NCI-H1105 treated with DMSO at 0.1 percent for 48 hours (cell line): ENCODE measurements around the gene CUBN.
A peak's percentile ranks its signal among the peaks of the same experiment; 100 is the strongest.

Source experiments
- DNase-seq: peaks from one replicate; lab custom pipeline; 2025; lab: John Stamatoyannopoulos, UW

The CUBN gene

GRCh38 chr10:16916496-16916895, 213.1 kb downstream of the CUBN start:
- no peak for DNase-seq

GRCh38 chr10:16915300-16915699, 214.3 kb downstream of the CUBN start:
- DNase-seq: no peak

GRCh38 chr10:16913266-16913665, 216.3 kb downstream of the CUBN start:
- no peak for DNase-seq

DNA sequence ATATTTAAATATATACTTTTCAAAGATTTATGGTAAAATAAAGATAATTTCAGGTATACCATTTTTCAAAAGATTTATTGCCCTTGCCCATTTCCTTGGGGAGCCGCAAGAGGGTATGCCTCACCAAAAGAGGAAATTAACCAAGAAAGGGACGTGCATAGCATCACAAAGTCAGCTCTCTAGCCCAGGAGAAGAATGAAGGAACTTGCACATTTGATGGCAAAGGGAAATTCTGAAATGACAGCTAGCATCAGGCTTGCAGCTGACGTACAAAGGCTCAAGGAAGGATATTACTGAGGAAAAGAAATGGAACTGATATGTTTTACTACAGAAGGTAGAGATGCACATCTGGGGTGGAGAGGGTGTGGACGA, 218.8 kb downstream of the CUBN start:
- DNase-seq: no peak

DNA sequence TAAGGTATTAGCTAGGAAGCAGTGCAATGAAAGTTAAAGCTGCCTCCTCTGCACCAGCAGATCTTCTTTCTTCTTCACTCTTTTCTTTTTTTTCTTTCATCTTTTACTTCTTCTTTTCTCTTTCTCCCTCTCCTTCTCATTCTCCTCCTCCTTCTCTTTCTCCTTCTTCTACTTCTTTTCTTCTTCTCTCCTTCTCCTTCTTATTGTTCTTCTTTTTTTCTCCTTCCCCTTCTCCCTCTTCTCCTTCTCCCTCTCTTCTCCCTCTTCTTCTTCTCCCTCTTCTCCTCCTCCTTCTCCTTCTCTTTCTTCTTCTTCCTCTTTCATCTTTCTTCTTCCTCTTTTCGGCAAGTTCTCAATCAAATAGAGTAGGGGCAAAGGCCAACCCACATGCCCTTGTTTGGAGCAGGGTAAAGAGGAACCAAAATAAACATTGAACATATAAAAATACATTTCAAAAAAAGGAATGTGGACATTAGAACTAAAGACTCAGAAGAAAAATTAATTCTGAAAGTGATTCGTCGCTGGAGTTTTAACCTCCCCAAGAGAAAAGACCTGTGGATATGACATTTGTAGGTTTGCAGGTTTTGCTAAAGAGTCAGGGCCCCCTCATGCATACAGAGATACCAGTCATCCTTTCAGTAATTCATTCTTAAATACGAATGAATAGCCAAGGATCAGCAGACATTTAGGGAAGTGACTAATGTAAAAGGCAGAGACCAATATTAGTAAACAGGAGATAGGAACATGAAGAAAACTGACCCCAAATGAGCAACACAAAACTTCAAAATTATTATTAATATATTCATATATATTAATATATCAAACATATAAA, 219.4 kb downstream of the CUBN start:
- DNase-seq: no peak

DNA sequence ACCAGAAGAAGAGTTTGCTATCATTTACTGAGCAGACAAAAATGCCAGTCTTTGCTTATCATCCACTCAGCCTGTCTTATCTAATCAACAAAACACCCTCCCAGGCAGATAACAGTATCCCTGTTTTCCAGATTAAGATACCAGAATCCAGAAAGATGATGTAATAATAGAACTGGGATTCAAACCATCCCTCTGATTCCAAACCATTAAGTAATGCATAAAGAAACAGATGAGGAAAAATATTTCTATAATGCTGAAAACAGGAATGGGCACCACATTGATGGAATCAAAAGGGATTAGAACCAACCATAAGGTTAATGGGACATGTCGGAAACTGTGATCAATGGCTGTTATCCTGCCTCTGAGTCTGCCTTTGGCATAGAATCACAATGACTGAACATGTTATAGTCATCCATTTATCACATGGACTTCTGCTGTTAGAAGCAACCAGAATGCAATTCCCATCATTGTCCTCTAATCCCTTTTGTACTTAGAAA, 220.3 kb downstream of the CUBN start:
- no peak for DNase-seq

- no peak for DNase-seq
These were observed 221.9 kb downstream of the CUBN start for GRCh38 chr10:16907687-16908086.

DNA sequence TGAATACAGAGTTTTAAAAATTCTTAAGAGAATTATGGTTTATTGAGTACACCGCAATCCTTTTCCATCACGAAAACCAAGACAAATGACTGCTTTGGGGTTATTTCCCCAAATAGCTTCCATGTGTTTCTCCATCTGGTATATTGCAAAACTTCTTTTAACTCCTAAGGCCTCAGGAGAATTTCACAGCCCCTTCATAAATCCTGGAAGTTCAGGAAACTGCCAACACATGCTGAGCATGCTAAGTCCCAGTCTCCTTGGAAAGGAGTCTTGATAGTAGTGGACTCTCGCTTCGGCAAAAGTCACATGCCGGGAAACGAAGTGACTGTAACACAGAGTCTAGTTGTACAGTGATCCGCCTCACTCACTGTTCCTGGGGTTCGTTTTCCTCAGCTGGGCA, 224.3 kb downstream of the CUBN start:
- no peak for DNase-seq

- no peak for DNase-seq
These were observed 225.0 kb downstream of the CUBN start for GRCh38 chr10:16904639-16905061.

DNA sequence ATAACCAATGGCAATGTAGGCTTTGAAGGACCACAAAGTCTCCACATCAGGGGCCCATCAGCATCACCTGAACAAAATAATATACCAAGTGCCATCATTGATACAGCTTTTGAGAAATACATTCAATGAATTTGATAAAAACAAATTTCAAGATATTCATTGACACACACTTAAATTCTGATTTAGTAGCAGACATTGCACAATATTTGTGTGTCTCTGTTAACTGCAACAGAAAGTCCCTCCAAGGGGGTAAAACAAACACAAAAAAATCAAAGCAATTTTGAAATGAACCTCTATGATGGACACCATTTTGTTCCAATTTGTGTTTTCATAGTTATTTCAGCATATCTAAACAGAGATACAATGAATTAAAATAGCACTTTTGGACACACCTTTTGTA, 225.6 kb downstream of the CUBN start:
- no peak for DNase-seq

DNA sequence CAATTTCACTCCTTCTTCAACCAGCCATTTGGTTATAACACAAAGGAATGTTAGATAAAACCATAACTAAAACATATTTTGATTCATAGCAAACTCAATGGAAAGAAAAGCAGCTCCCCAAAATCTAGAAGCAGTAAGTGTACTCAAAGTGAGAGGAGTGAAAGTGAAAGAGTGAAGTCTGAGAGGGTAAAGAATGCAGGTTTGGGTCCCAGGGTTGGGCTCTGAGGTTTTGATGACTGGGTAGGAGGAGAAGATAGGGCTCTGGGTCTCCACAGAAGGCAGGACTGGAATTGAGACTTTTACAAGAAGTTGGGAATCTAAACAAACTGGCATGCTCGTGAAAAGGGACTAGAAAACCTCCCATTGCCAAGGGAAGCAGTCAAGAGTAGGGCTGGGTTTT, 227.0 kb downstream of the CUBN start:
- no peak for DNase-seq

DNA sequence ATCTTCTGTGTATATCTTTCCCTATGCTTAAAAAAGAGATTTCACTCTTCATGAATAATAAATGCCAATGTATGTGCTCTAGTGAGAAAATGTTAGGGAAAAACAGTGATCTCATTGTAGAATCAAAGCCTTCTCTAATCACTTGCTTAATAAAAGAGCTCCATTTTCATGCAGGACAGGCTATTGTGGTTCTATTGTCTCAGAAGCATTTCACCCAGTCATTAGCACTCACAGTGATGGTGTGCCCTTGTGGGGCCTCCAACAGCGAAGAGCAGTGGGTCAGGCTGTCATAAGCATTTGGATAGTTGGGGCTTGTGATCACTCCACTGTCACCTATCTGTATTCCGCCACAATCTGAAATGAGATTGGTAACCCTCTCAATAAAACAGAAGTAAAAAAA, 228.5 kb downstream of the CUBN start:
- no peak for DNase-seq

DNA sequence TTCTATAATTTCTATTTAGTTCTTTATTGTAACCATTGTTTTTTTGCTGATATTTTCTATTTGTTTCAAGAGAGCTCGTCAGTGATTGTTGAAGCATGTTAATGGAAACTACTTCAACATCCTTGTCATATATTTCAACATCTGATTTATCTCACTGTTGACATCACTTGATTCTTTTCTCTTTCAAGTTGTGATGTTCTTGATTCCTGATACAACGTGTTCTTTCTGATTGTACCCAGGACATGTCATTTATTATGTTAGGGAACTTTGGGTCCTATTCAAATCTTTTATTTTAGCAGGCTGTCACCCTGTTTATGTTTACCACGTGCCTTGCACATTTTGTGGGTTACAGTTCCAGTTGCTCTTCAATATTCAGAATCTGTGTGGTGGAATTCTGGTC, 232.6 kb downstream of the CUBN start:
- DNase-seq: no peak

GRCh38 chr10:16894821-16895220, 234.8 kb downstream of the CUBN start:
- no peak for DNase-seq

DNA sequence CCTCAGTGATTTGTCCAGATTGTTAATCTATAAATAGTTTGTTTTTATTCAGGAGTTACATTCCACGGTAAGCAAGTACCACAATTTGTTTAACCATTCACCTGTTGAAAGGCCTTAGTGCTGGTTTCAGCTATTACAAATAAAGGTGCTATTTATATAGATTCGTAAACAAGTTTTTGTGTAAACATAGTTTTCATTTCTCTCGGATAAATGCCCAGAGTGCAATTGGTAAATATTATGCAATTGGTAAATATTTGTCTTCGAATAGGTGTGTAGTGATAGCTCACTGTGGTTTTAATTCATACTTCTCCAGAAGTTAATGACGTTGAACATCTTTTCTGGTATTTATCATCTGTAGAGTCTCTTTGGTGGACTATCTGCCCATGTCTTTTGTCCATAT, 235.9 kb downstream of the CUBN start:
- no peak for DNase-seq

DNA sequence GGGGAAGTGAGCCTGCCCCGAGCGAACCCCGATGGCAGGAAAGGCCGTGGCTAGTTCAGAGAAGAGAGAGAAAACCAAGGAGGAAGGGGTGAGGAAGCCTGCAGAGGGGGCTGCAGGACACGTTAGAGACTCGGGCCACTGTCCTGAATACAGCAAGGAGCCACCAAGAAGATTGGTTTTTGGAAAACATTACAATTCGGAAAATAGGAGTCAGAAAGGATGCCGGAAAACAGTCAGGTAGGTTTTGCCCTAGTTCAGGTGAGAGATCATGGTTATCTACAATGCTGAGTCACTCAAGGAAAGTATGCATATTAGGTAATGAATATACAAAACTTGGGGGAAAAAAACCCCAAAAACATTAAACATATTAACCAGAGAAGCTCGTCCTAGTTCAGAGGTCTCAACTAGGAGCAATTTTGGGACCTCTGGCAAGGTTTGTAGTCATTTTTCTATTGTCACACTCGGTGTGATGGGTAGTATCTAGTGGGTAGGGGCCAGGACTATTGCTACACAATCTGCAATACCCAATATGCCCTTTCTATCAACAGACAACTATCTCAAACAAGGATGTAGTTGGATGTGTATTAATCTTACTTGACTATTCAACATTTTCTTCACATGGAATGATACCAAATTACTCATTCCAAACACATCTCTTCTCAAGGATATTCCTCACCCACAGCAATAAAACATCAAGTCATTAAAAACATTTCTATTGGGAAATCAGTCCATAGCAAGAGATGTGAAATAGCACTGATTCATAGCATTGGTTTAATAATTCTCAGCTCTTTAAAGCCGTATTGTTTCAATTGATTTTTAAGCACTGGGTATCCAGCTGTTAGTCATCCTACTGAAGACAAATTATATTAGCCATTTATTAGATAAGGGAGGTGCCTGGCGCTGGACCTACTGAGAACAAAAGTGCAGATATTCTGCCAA, 238.0 kb downstream of the CUBN start:
- no peak for DNase-seq

GRCh38 chr10:16890691-16891090, 238.9 kb downstream of the CUBN start:
- DNase-seq: no peak

DNA sequence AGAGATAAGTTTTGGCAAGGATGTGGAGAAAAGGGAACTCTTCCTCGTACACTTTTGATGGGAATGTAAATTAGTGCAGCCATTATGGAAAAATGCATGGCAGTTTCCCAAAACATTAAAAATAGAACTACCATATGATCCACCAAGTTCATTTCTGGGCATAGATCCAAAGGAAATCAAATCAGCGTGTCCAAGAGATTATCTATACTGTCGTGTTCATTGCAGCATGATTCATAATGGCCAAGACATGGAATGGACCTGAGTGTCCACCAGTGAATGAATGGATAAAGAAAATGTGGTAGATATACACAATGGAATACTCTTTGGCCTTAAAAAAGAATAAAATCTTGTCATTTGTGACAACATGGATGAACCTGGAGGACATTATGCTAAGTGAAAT, 242.0 kb downstream of the CUBN start:
- peak; percentile 6 for DNase-seq

GRCh38 chr10:16886031-16886430, 243.6 kb downstream of the CUBN start:
- DNase-seq: no peak

- no peak for DNase-seq
These were observed 245.1 kb downstream of the CUBN start for GRCh38 chr10:16884497-16884896.

- DNase-seq: no peak
These were observed 246.5 kb downstream of the CUBN start for GRCh38 chr10:16883084-16883483.

DNA sequence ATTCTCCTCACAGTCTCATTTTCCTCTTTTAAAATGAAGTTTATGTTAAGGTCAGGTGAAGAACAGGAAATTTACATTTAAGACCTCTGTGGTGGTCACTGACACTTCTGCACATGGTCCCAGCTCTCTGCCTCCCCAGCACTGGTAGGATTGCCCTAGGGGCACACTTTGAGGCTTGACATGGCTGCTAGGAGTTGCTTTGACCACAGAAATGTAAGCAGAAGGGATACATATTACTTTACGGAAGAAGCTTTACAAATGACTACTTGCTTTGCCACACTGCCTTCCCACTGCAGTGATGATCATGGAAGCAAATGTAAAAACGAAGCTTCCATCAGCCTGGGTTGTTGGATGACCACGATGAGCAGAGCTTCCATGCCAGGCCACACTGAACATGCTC, 259.3 kb downstream of the CUBN start:
- DNase-seq: no peak

- no peak for DNase-seq
These were observed 261.6 kb downstream of the CUBN start for GRCh38 chr10:16867990-16868389.
